BE2C (cell line): ENCODE data around the gene GPC5.

Source experiments
- DNase-seq: peaks from one replicate; pipeline ENCODE4 v3.0.0-alpha.2; 2020
- H3K27me3 ChIP-seq: fragments of 250-450 bp; sonication (Bioruptor Pico); 2 replicates; pipeline ENCODE4 v1.5.1; 2020; ENCODE audit warnings: mild to moderate bottlenecking
- H3K36me3 ChIP-seq: fragments of 250-450 bp; sonication (Bioruptor Pico); 2 replicates; pipeline ENCODE4 v1.5.1; 2020; ENCODE audit warnings: mild to moderate bottlenecking
- H3K4me1 ChIP-seq: fragments of 250-450 bp; sonication (Bioruptor Pico); 2 replicates; pipeline ENCODE4 v1.5.1; 2020
- H3K4me3 ChIP-seq: 2 replicates; pipeline ENCODE4 v1.5.1; 2011; ENCODE audit warnings: low read depth, low read length
- H3K9me3 ChIP-seq: fragments of 250-450 bp; sonication (Bioruptor Pico); 2 replicates; pipeline ENCODE4 v1.5.1; 2020
- TF ChIP-seq, protein P1 (sequence below): IDR thresholded peaks from 2 replicates; pipeline ENCODE4 v1.5.1; 2012; ENCODE audit warnings: mild to moderate bottlenecking, low read depth, low read length

The GPC5 gene

DNA sequence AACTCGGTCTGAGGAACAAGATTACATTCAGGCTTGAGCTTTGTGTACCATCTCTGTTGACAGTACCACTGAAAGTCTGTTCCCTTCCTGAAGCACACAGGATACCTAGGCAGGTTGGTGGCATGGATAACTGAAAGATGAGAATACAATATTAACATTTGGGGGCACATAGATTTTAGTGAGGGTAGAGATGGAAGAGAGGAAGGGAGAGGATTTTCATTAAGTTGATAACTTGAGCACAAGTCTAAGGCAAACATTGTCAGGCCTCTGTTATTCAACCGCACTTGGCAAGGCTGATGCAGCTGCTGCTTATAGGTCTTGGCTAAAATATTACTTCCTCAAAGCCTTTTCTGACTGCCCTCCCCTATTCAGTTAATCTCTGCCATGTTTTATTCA is 40.0 kb upstream of the GPC5 start:
- no peaks in the 10 kb centered on the region for H3K9me3 ChIP-seq
- no peaks in the 10 kb centered on the region for H3K4me1 ChIP-seq
- DNase-seq, result no peak
- H3K36me3 ChIP-seq, result peaks cover 38% of the 10 kb centered on the region
- TF ChIP-seq, protein P1, sequence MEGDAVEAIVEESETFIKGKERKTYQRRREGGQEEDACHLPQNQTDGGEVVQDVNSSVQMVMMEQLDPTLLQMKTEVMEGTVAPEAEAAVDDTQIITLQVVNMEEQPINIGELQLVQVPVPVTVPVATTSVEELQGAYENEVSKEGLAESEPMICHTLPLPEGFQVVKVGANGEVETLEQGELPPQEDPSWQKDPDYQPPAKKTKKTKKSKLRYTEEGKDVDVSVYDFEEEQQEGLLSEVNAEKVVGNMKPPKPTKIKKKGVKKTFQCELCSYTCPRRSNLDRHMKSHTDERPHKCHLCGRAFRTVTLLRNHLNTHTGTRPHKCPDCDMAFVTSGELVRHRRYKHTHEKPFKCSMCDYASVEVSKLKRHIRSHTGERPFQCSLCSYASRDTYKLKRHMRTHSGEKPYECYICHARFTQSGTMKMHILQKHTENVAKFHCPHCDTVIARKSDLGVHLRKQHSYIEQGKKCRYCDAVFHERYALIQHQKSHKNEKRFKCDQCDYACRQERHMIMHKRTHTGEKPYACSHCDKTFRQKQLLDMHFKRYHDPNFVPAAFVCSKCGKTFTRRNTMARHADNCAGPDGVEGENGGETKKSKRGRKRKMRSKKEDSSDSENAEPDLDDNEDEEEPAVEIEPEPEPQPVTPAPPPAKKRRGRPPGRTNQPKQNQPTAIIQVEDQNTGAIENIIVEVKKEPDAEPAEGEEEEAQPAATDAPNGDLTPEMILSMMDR, result no peak
- H3K4me3 ChIP-seq, result no peak overlapping the region
- no peaks in the 10 kb centered on the region for H3K27me3 ChIP-seq

DNA sequence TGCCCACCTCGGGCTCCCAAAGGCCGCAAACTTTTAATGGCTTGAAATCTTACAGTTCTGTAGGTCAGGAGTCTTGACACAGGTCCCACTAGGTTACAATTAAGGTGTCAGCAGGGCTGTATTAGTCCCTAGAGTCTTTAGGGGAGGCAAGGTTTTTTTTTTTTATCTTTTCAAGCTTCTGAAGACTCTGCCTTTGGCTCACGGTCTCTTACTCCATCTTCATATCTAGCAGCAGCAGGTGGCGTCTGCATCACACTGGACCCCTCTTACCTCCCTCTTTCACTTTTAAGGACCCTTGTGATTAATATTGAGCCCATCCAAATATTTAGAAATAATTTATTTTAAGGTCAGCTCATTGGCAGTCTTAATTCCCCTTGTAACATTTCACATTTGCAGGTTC is 39.3 kb upstream of the GPC5 start:
- Histone ChIP-seq H3K4me1 (no peaks in the 10 kb centered on the region), H3K4me3 (no peak overlapping the region)

DNA sequence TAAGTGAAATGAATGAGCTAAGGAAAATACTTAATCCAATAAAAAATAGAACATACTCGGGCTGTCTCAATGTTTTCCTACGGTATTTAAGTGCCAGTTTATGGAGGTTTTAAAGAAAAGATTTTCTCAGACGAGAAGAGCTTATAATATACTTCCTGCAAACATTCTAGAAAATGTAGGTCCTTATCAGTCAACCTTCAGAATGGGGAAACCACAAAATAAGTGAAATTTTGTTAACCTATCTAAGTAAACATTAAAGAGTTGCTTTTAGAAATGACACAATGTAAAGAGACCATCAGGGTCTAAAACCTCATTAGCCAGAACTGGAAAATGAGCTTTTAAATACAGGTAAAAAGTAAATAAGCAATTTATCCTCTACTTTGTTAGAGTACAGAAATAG is 38.8 kb upstream of the GPC5 start:
- no peak overlapping the region for H3K4me3 ChIP-seq
- H3K36me3 ChIP-seq, result peaks cover 26% of the 10 kb centered on the region
- no peak for DNase-seq
- no peaks in the 10 kb centered on the region for H3K4me1 ChIP-seq
- H3K9me3 ChIP-seq, result no peaks in the 10 kb centered on the region
- no peaks in the 10 kb centered on the region for H3K27me3 ChIP-seq
- TF ChIP-seq, protein P1, result no peak

More for the DNA sequence above, 39.3 kb upstream of the GPC5 start:
- H3K9me3 ChIP-seq, result no peaks in the 10 kb centered on the region
- H3K36me3 ChIP-seq, result peaks cover 31% of the 10 kb centered on the region
- no peak for DNase-seq
- H3K27me3 ChIP-seq, result no peaks in the 10 kb centered on the region
- TF ChIP-seq, protein P1, result no peak

DNA sequence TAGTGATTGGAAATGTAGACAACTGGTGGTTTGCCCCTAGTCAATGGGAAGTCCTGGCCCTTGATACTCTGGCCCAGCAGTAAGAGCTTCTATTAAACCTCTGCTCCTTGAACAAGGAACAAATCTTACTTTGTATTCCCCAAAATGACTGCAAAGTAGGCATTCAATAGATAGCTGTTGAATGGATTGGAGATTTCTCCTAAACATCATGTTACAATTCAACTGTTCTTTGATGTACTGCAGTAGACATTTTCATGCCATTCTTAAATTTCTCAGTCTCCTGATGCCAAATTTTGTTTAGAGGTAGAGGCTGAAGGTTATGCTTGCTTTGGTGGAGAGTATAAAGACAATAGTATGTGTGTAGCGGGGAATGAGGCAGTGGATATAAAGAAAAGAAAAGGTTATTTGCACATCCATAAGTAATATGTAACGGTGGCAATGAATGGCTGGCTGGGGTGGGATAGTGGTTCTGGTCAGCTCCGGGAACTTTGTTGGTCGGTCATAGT is 38.1 kb upstream of the GPC5 start:
- peaks cover 19% of the 10 kb centered on the region for H3K36me3 ChIP-seq
- H3K4me1 ChIP-seq, result no peaks in the 10 kb centered on the region
- H3K9me3 ChIP-seq, result no peaks in the 10 kb centered on the region
- TF ChIP-seq, protein P1, result no peak
- no peaks in the 10 kb centered on the region for H3K27me3 ChIP-seq
- no peak overlapping the region for H3K4me3 ChIP-seq
- no peak for DNase-seq

DNA sequence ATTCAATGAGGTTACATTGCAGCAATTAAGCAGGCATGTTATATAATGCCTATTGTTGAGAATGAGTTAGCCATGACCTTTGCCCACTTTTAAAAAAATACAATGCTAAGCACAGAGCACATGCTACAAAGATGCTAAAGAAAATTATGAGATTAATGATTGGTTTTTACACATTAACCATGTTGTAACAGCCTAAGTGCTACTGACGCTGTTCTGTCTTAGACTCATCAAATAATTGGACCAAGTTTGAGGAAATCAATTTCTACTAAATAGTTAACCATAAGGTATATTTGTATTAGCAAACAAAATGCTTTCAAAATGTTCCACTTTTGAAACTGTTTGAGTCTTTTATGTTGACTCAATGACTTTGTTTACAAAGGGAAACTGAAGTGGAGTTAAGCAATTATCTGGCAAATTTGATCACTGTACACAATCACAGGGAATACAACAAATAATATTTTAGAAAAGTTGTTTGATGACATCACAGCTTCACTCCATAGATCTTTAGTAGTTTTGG is 36.6 kb upstream of the GPC5 start:
- TF ChIP-seq, protein P1, result no peak
- H3K27me3 ChIP-seq, result no peaks in the 10 kb centered on the region
- DNase-seq, result no peak

DNA sequence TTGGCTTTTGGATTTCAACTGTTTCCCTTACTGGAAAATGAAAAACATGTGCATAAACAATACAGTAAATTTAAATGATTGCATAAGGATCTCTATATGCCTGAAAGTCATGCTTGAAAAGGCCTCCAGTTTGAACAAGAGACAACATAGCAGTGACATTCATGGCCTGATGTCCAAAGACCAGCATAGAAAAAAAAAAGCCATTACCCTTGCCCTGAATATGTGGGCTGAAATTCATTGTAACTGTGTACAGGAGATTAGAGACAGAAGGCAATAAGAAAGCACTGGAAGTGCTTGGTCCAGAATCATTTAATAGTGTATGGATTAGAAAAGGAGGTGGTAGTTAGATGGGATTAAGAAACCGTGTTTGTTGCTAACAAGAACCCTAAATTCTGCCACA is 35.5 kb upstream of the GPC5 start:
- H3K9me3 ChIP-seq, result no peaks in the 10 kb centered on the region
- H3K27me3 ChIP-seq, result no peaks in the 10 kb centered on the region
- no peak for DNase-seq
- H3K4me1 ChIP-seq, result no peaks in the 10 kb centered on the region
- H3K4me3 ChIP-seq, result no peak overlapping the region
- no peaks in the 10 kb centered on the region for H3K36me3 ChIP-seq
- TF ChIP-seq, protein P1, result no peak

More for the DNA sequence above, 36.6 kb upstream of the GPC5 start:
- Histone ChIP-seq H3K4me1 (no peaks in the 10 kb centered on the region), H3K36me3 (peaks cover 4% of the 10 kb centered on the region; the same call in 1 of the 2 replicates), H3K4me3 (no peak overlapping the region), H3K9me3 (no peaks in the 10 kb centered on the region)
